SU-DHL-6 (cell line): Measurements from ENCODE around the gene DYNC2H1.

Source experiments
- H2AFZ ChIP-seq: fragments of 200-600 bp; sonication (generic); 2 replicates; pipeline ENCODE4 v1.6.1; 2014; ENCODE audit warnings: low read depth, mild to moderate bottlenecking, moderate library complexity, mixed read lengths, antibody characterized with exemption, low read length; ENCODE audit not compliant: severe bottlenecking
- H3F3A ChIP-seq: fragments of 200-600 bp; shearing (Covaris generic); 2 replicates; pipeline ENCODE4 v1.6.0; 2016; ENCODE audit warnings: antibody characterized with exemption, mild to moderate bottlenecking; ENCODE audit not compliant: insufficient read depth
- H3K27ac ChIP-seq: fragments of 200-600 bp; sonication (generic); 2 replicates; pipeline ENCODE4 v1.5.1; 2016; ENCODE audit warnings: low read depth, mild to moderate bottlenecking, low read length, moderate library complexity, mixed read lengths
- H3K27me3 ChIP-seq: fragments of 200-600 bp; sonication (generic), shearing (Covaris generic); 2 replicates; pipeline ENCODE4 v1.6.0; 2014; ENCODE audit warnings: mild to moderate bottlenecking, low read length
- H3K36me3 ChIP-seq: fragments of 200-600 bp; sonication (generic); 2 replicates; pipeline ENCODE4 v1.6.1; 2014; ENCODE audit warnings: mild to moderate bottlenecking, low read length, mixed read lengths
- H3K4me2 ChIP-seq: fragments of 300-600, 200-600 bp; shearing (Covaris generic), sonication (generic); 2 replicates; pipeline ENCODE4 v1.6.0; 2014; ENCODE audit warnings: low read length, low read depth, mild to moderate bottlenecking; ENCODE audit not compliant: poor library complexity, severe bottlenecking
- H3K4me3 ChIP-seq: fragments of 200-600 bp; sonication (generic); 2 replicates; pipeline ENCODE4 v1.5.1; 2014; ENCODE audit warnings: antibody characterized with exemption, low read length, mild to moderate bottlenecking, mixed read lengths; ENCODE audit not compliant: insufficient read depth, poor library complexity, severe bottlenecking
- H3K79me2 ChIP-seq: fragments of 200-600 bp; sonication (generic); 2 replicates; pipeline ENCODE4 v1.6.1; 2014; ENCODE audit warnings: mild to moderate bottlenecking, low read length, moderate library complexity; ENCODE audit not compliant: insufficient read depth
- H3K9ac ChIP-seq: fragments of 200-600 bp; sonication (generic); 2 replicates; pipeline ENCODE4 v1.7.0; 2014; ENCODE audit warnings: mild to moderate bottlenecking, low read length
- H3K9me2 ChIP-seq: fragments of 200-600 bp; sonication (generic); replicated peaks from 2 replicates; pipeline ENCODE4 v1.6.1; 2014; ENCODE audit warnings: low read length; ENCODE audit not compliant: insufficient read depth
- H3K9me3 ChIP-seq: fragments of 200-600 bp; sonication (generic); 2 replicates; pipeline ENCODE4 v1.6.1; 2014; ENCODE audit warnings: low read length, mixed read lengths; ENCODE audit not compliant: insufficient read depth
- H4K20me1 ChIP-seq: fragments of 200-600 bp; sonication (generic); 2 replicates; pipeline ENCODE4 v1.6.1; 2014; ENCODE audit warnings: low read depth, mild to moderate bottlenecking, antibody characterized with exemption, low read length, moderate library complexity, mixed read lengths
- CTCF ChIP-seq: fragments of 200-600 bp; sonication (generic); IDR thresholded peaks from one replicate; pipeline ENCODE4 v1.5.1; 2017; ENCODE audit warnings: antibody characterized with exemption, mild to moderate bottlenecking, low read length, moderate library complexity; ENCODE audit not compliant: insufficient read depth, poor library complexity, severe bottlenecking
- EZH2phosphoT487 ChIP-seq: fragments of 200-600 bp; sonication (generic), shearing (Covaris generic); conservative IDR thresholded peaks from 2 replicates; pipeline ENCODE4 v1.6.1; 2018; ENCODE audit warnings: mild to moderate bottlenecking, antibody characterized with exemption, low read length, moderate library complexity, mixed read lengths

Gene DYNC2H1

DNA sequence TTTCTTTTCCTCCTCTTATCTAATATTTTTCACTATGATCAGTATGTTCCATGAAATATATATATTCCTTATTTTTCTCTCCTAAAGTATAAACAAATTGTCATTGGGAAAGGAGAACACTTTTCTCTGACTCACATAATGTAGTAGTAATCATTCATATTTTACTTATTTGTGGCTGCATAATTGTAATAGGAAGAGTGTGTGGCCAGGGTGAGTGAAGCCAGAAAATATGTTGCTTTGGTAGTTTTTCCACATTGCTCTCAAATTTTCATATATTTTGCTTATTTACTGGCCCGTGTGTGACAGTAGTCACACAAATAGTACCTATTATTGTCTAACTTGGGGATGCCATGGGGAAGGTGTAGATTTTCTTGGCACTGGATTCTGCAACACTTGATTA, 172.1 kb downstream of the DYNC2H1 start:
- no peaks in the 10 kb centered on the region for H3F3A ChIP-seq
- H4K20me1 ChIP-seq, result no peaks in the 10 kb centered on the region
- no peak overlapping the region for H3K4me2 ChIP-seq
- H3K27me3 ChIP-seq, result no peaks in the 10 kb centered on the region
- no peaks in the 10 kb centered on the region for H3K9me2 ChIP-seq
- H3K4me3 ChIP-seq, result no peak overlapping the region
- H2AFZ ChIP-seq, result no peak overlapping the region
- no peak overlapping the region for H3K9ac ChIP-seq
- H3K9me3 ChIP-seq, result no peaks in the 10 kb centered on the region
- H3K79me2 ChIP-seq, result no peaks in the 10 kb centered on the region
- TF ChIP-seq EZH2phosphoT487 (no peak), CTCF (no peak)
- H3K27ac ChIP-seq, result no peak overlapping the region
- no peaks in the 10 kb centered on the region for H3K36me3 ChIP-seq

- no peaks in the 10 kb centered on the region for H3K9me3 ChIP-seq
- H2AFZ ChIP-seq, result no peak overlapping the region
- TF ChIP-seq CTCF (no peak), EZH2phosphoT487 (no peak)
Measured at GRCh38 chr11:103284260-103284659, 175.0 kb downstream of the DYNC2H1 start.

GRCh38 chr11:103294516-103294915, 185.3 kb downstream of the DYNC2H1 start:
- H3K79me2 ChIP-seq, result no peaks in the 10 kb centered on the region
- H3K27me3 ChIP-seq, result no peaks in the 10 kb centered on the region
- TF ChIP-seq CTCF (no peak), EZH2phosphoT487 (no peak)
- H3K4me2 ChIP-seq, result no peak overlapping the region
- H3K9ac ChIP-seq, result no peak overlapping the region
- H3F3A ChIP-seq, result no peaks in the 10 kb centered on the region
- no peaks in the 10 kb centered on the region; the same call in 1 of the 2 replicates for H3K9me3 ChIP-seq
- H3K9me2 ChIP-seq, result no peaks in the 10 kb centered on the region; the same call in 1 of the 2 replicates
- H2AFZ ChIP-seq, result no peak overlapping the region
- H3K4me3 ChIP-seq, result no peak overlapping the region
- H3K27ac ChIP-seq, result no peak overlapping the region
- no peaks in the 10 kb centered on the region for H3K36me3 ChIP-seq
- no peaks in the 10 kb centered on the region for H4K20me1 ChIP-seq

More at GRCh38 chr11:103284260-103284659, 175.0 kb downstream of the DYNC2H1 start:
- no peaks in the 10 kb centered on the region for H3K36me3 ChIP-seq
- no peaks in the 10 kb centered on the region for H3K27me3 ChIP-seq
- no peak overlapping the region for H3K4me2 ChIP-seq
- H3K9ac ChIP-seq, result no peak overlapping the region
- H3K27ac ChIP-seq, result no peak overlapping the region
- no peaks in the 10 kb centered on the region for H3F3A ChIP-seq
- no peaks in the 10 kb centered on the region for H3K9me2 ChIP-seq
- H4K20me1 ChIP-seq, result no peaks in the 10 kb centered on the region
- no peak overlapping the region for H3K4me3 ChIP-seq
- H3K79me2 ChIP-seq, result no peaks in the 10 kb centered on the region
